K562 (cell line): ENCODE measurements around the gene KISS1. TPM values are rescaled to one million over a fixed set of nuclear protein-coding genes. Genes with fewer than 3 reads are reported as not detected.

ENCODE experiments used
- CUX1 ChIP-seq: fragments of 200-800 bp; sonication (Bioruptor generic); IDR thresholded peaks from 2 replicates; pipeline ENCODE4 v1.6.1; 2016; ENCODE audit warnings: missing genetic modification characterization, missing compliant biosample characterization
- E2F4 ChIP-seq: sonication (generic); formaldehyde crosslinking; IDR thresholded peaks from 2 replicates; pipeline ENCODE4 v1.8.0; 2022; ENCODE audit warnings: mild to moderate bottlenecking, low read depth, missing genetic modification reagents
- PCBP2 ChIP-seq: fragments of 200-400 bp; formaldehyde crosslinking; IDR thresholded peaks from 2 replicates; pipeline ENCODE4 v1.6.1; 2018; ENCODE audit warnings: low read length, low read depth, mild to moderate bottlenecking, moderate library complexity; ENCODE audit not compliant: poor library complexity, severe bottlenecking
- RBM34 ChIP-seq: fragments of 200-400 bp; formaldehyde crosslinking; IDR thresholded peaks from 2 replicates; pipeline ENCODE4 v1.6.1; 2018; ENCODE audit warnings: low read length, borderline replicate concordance; ENCODE audit not compliant: insufficient read depth
- ZFX ChIP-seq: sonication (generic); formaldehyde crosslinking; IDR thresholded peaks from 2 replicates; pipeline ENCODE4 v1.8.0; 2022; ENCODE audit warnings: mild to moderate bottlenecking, missing genetic modification reagents, moderate library complexity
- ZNF436 ChIP-seq: fragments of 250-450, 450-650 bp; sonication (Bioruptor Pico); formaldehyde crosslinking; IDR thresholded peaks from 2 replicates; pipeline ENCODE4 v1.7.0; 2020; ENCODE audit warnings: mild to moderate bottlenecking
- ZNF76 ChIP-seq: fragments of 250-450 bp; sonication (Bioruptor Pico); IDR thresholded peaks from 2 replicates; pipeline ENCODE4 v1.4.0; 2020; ENCODE audit warnings: mild to moderate bottlenecking, moderate library complexity, borderline replicate concordance
- polyA plus RNA-seq, 8 experiments: library from polyadenylated mRNA; depleted of rRNA in 4 of 8; stranded (reverse) in 5 of 8; unstranded in 3 of 8; fragments of >200 nt; fragmentation: Nextera tagmentation in 2 of 8; fragmentation: Illumina TruSeq in 1 of 8; extraction: Ambion mirVana in 2 of 8; extraction: Trizol in 1 of 8; gene quantifications; 2 replicates each; pipeline versions ENCODE4 v1.2.1 to v1.2.3, GENCODE V29; 2011 to 2014; ENCODE audit warnings: inconsistent platforms in 1 of 8, missing spikeins in 1 of 8
- total RNA-seq, 7 experiments: library from RNA; depleted of rRNA in 6 of 7; stranded (reverse); fragments of >200 nt in 6 of 7; fragmentation: Illumina TruSeq in 2 of 7; extraction: Trizol in 2 of 7; gene quantifications; 2 replicates each; pipeline versions ENCODE4 v1.2.1 to v1.2.3, GENCODE V29; 2011 to 2021; ENCODE audit warnings: low replicate concordance in 1 of 7
- TF ChIP-seq, protein P1 (sequence below), 2 experiments: fragments of 450-650 bp in 1 of 2; sonication (generic) in 1 of 2; formaldehyde crosslinking; conservative IDR thresholded peaks; 2 replicates each; pipeline versions ENCODE4 v1.4.0 to v1.8.1; 2020 to 2022; ENCODE audit warnings: mild to moderate bottlenecking in 1 of 2, missing genetic modification reagents in 1 of 2

Gene KISS1
- total and polyA plus RNA-seq, 9 of the 15 experiments (the other 6 are each of a cell fraction or from before 2014, with no cell fraction given) = 0.31 TPM; not detected in 8

GRCh38 chr1:204192589-204193352, 3.5 kb downstream of the KISS1 start (continued):
- TF ChIP-seq CUX1 (CRISPR knock-in tag) = no peak
- TF ChIP-seq ZNF76 (CRISPR knock-in tag) = no peak
- TF ChIP-seq PCBP2 = no peak
- TF ChIP-seq ZFX (CRISPR knock-in tag) = no peak
- no peak for TF ChIP-seq RBM34
- TF ChIP-seq, protein P1, sequence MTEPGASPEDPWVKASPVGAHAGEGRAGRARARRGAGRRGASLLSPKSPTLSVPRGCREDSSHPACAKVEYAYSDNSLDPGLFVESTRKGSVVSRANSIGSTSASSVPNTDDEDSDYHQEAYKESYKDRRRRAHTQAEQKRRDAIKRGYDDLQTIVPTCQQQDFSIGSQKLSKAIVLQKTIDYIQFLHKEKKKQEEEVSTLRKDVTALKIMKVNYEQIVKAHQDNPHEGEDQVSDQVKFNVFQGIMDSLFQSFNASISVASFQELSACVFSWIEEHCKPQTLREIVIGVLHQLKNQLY (CRISPR knock-in tag; conservative IDR thresholded peaks at IDR 0.05) = no peak
- no peak for TF ChIP-seq E2F4 (CRISPR knock-in tag)
- TF ChIP-seq ZNF436 = peak; percentile 82
